GM12875 (cell line): ENCODE measurements around the gene EGLN1.
"Not testable (repeated sequence)": the region's sequence is repeated elsewhere in the genome, so short reads cannot be mapped to it uniquely, and the experiment has no call there.

Source experiments
- H3K4me3 ChIP-seq: one replicate; pipeline ENCODE4 v1.5.1; 2011; ENCODE audit warnings: low read depth, low read length, control low read depth
- CTCF ChIP-seq: IDR thresholded peaks from 2 replicates; pipeline ENCODE4 v1.5.1; 2011; ENCODE audit warnings: low read depth, mild to moderate bottlenecking, control low read depth, inconsistent platforms, low read length, moderate library complexity, borderline replicate concordance; ENCODE audit not compliant: insufficient read depth

Gene EGLN1

DNA sequence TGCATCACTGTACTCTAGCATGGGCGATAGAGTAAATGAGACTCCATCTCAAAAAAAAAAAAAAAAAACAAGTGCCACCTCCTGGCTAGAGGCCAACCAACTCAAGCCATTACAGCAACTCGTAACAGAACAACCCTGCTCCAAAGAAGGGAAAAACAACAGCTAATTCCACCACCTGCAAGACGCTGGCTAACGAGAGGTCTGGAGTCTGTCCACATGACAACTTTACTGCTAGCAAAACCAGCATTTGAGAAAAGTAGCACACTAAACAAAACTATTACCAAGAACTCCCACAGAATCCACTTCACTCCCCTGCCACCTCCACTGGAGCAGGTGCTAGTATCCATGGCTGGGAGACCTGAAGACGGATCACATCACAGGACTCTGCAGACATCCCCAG lies 24.1 kb upstream of the EGLN1 start:
- no peak for TF ChIP-seq CTCF
- no peak overlapping the region for H3K4me3 ChIP-seq

GRCh38 chr1:231444059-231444458 lies 22.0 kb upstream of the EGLN1 start:
- H3K4me3 ChIP-seq: no peak overlapping the region
- TF ChIP-seq CTCF: no peak

DNA sequence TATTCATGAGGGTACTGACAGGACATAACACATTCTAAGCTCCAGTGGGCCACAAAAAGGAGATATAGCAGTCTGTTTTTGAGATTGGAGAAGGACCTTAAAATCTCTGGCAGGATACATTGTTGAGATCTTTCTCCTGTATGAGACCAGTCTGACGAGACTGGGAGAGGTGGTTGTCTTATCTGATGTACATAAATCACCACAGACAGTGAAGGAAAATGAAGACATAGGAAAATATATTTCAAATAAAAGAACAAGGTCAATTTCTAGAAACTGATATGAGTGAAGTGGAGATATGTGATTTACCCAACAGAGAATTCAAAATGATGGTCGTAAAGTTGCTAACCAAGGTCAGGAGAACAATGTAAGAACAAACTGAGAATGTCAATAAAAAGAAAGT lies 21.3 kb upstream of the EGLN1 start:
- no peak overlapping the region for H3K4me3 ChIP-seq
- no peak for TF ChIP-seq CTCF

GRCh38 chr1:231442735-231443134 lies 20.6 kb upstream of the EGLN1 start:
- no peak overlapping the region for H3K4me3 ChIP-seq
- TF ChIP-seq CTCF: no peak

GRCh38 chr1:231432996-231433395 lies 10.9 kb upstream of the EGLN1 start:
- H3K4me3 ChIP-seq: no peak overlapping the region
- no peak for TF ChIP-seq CTCF

GRCh38 chr1:231431665-231432415 lies 9.8 kb upstream of the EGLN1 start:
- no peak overlapping the region for H3K4me3 ChIP-seq
- no peak for TF ChIP-seq CTCF

DNA sequence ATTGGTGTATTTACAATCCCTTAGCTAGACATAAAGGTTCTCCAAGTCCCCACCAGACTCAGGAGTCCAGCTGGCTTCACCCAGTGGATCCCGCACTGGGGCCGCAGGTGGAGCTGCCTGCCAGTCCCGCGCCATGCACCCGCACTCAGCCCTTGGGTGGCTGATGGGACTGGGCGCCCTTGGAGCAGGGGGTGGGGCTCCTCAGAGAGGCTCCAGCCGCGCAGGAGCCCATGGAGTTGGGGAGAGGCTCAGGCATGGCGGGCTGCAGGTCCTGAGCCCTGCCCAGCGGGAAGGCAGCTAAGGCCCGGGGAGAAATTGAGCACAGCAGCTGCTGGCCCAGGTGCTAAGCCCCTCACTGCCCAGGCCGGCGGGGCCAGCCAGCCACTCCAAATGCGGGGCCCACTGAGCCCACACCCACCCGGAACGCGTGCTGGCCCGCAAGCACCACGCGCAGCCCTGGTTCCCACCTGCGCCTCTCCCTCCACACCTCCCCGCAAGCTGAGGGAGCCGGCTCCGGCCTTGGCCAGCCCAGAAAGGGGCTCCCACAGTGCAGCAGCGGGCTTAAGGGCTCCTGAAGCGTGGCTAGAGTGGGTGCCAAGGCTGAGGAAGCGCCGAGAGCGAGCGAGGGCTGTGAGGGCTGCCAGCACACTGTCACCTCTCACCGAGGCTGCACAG lies 8.7 kb upstream of the EGLN1 start:
- not testable (repeated sequence) for H3K4me3 ChIP-seq
